ENCODE data around the gene GPR32. TPM values are rescaled to one million over a fixed set of nuclear protein-coding genes. Genes with fewer than 3 reads are reported as not detected.

GPR32 gene
- total and polyA plus RNA-seq, 3 donors from 2014 or later = not detected

DNA sequence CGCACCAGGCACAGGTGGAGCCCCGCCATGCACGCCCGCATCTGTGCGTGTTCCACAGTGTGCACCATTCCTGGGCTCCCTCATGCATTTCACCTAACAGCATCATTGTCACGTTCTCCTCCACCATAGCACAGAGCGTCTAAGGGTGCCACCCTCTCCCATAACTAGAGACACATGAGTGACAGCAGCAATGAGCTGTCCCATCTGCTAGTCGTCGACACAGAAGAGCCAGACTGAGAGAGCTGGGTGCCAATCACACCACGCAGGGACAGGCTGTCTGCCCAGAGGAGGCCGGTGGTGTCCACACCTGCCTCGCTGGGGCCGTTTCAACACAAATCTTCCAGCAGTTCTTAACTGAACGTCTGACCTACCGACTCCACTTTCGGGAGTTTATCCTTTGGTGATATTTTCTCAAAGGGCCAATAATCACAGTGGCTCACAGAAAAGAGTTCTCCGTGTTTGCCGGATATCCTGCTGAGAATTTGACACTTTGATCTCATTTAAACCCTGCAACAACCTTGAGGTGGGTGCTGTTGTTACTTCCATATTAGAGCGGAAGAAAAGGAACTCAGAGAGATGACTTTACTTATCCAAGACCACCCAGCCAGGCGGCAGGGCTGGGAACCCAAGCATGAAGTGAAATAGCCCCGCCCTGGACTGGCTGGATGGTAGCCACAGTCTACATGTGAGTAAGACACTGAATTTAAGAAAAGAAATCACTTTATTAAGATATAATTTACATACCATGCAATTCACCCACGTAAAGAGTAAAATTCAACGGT is 30.9 kb upstream of the GPR32 start:
- Histone ChIP-seq H3K27me3 (no peaks in the 10 kb centered on the region), H3K27ac (no peak overlapping the region), H3K4me3 (no peak overlapping the region), H3K9me3 (no peaks in the 10 kb centered on the region), H3K36me3 (ENCODE audit: low read depth, missing control alignments) (no peaks in the 10 kb centered on the region), H3K4me1 (no peaks in the 10 kb centered on the region)
- TF ChIP-seq, protein P1, sequence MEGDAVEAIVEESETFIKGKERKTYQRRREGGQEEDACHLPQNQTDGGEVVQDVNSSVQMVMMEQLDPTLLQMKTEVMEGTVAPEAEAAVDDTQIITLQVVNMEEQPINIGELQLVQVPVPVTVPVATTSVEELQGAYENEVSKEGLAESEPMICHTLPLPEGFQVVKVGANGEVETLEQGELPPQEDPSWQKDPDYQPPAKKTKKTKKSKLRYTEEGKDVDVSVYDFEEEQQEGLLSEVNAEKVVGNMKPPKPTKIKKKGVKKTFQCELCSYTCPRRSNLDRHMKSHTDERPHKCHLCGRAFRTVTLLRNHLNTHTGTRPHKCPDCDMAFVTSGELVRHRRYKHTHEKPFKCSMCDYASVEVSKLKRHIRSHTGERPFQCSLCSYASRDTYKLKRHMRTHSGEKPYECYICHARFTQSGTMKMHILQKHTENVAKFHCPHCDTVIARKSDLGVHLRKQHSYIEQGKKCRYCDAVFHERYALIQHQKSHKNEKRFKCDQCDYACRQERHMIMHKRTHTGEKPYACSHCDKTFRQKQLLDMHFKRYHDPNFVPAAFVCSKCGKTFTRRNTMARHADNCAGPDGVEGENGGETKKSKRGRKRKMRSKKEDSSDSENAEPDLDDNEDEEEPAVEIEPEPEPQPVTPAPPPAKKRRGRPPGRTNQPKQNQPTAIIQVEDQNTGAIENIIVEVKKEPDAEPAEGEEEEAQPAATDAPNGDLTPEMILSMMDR (IDR thresholded peaks at IDR 0.05) = no peak
- TF ChIP-seq POLR2A (IDR thresholded peaks at IDR 0.05) = no peak
- no peak for DNase-seq
- intact Hi-C loops (cut with DNase I; ENCODE audit: low total_unique reads) = no loop called here
- WGBS, 2 donors = 64 to 76% methylated on average over 23 of the region's 23 CpGs

GRCh38 chr19:50739914-50740426 is 30.3 kb upstream of the GPR32 start:
- DNase-seq = peak; percentile 63
- Histone ChIP-seq H3K27me3 (no peaks in the 10 kb centered on the region), H3K36me3 (ENCODE audit: low read depth, missing control alignments) (no peaks in the 10 kb centered on the region), H3K9me3 (no peaks in the 10 kb centered on the region), H3K27ac (no peak overlapping the region), H3K4me3 (no peak overlapping the region), H3K4me1 (no peaks in the 10 kb centered on the region)
- intact Hi-C loops (cut with DNase I; ENCODE audit: low total_unique reads) = no loop called here
- TF ChIP-seq POLR2A (IDR thresholded peaks at IDR 0.05) = no peak
- TF ChIP-seq, protein P1 (IDR thresholded peaks at IDR 0.05) = no peak
- WGBS, 2 donors = 43 to 47% methylated on average over 11 of the region's 11 CpGs

- Histone ChIP-seq H3K36me3 (ENCODE audit: low read depth, missing control alignments) (no peaks in the 10 kb centered on the region), H3K27me3 (no peaks in the 10 kb centered on the region), H3K27ac (no peak overlapping the region), H3K9me3 (no peaks in the 10 kb centered on the region), H3K4me3 (no peak overlapping the region), H3K4me1 (no peaks in the 10 kb centered on the region)
- intact Hi-C loops (cut with DNase I; ENCODE audit: low total_unique reads) = no loop called here
- no peak for TF ChIP-seq POLR2A (IDR thresholded peaks at IDR 0.05)
- TF ChIP-seq, protein P1 (IDR thresholded peaks at IDR 0.05) = no peak
- 64 to 65% methylated on average over 18 of the region's 18 CpGs for WGBS, 2 donors
- no peak for DNase-seq
These were observed 28.9 kb upstream of the GPR32 start for GRCh38 chr19:50741179-50741933.

DNA sequence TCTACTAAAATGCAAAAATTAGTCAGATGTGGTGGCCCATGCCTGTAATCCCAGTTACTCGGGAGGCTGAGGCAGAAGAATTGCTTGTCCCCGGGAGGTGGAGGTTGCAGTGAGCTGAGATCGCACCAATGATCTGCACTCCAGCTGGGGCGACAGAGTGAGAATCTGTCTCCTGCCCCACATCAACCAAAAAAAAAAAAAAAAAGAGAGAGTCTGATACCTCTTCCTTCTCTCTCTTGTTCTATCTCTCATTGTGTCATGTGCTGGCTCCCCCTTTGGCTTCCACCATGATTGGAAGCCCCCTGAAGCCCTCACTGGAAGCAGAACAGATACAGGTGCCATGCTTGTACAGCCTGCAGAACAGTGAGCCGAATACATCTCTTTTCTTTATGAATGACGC is 26.7 kb upstream of the GPR32 start:
- Histone ChIP-seq H3K27me3 (no peaks in the 10 kb centered on the region), H3K4me1 (no peaks in the 10 kb centered on the region), H3K27ac (no peak overlapping the region), H3K4me3 (no peak overlapping the region), H3K9me3 (no peaks in the 10 kb centered on the region), H3K36me3 (ENCODE audit: low read depth, missing control alignments) (no peaks in the 10 kb centered on the region)
- 70 to 77% methylated on average over 5 to 6 of the region's 6 CpGs for WGBS, 2 donors
- intact Hi-C loops (cut with DNase I; ENCODE audit: low total_unique reads) = no loop called here
- no peak for TF ChIP-seq POLR2A (IDR thresholded peaks at IDR 0.05)
- TF ChIP-seq, protein P1 (IDR thresholded peaks at IDR 0.05) = no peak
- DNase-seq = no peak

All from testis (tissue), 3 donors.